GM21367 (cell line): Measurements from ENCODE around the gene GKN1.
"Not testable (repeated sequence)": the region's sequence is repeated elsewhere in the genome, so short reads cannot be mapped to it uniquely, and the experiment has no call there.

Source experiments
- ATAC-seq: cut with Tn5 transposase; IDR thresholded peaks from one replicate; pipeline ENCODE4 v1.9.1; 2021; ENCODE audit not compliant: unreplicated experiment

GKN1 gene

DNA sequence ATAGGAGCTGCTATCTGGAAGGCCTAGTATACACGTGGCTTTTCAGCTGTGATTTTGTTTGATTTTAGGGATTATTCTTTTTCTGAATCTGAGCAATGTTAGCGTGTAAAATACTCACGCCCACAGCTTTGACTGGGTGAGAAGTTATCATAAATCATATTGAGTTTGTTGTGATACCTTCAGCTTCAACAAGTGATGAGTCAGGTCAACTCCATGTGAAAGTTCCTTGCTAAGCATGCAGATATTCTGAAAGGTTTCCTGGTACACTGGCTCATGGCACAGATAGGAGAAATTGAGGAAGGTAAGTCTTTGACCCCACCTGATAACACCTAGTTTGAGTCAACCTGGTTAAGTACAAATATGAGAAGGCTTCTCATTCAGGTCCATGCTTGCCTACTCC is at the start of gene GKN1:
TSS of gene GKN1 (plus strand) at position 386 of the 400 bp plus-strand sequence. CDS start 42 bp downstream, outside the sequence.
- ATAC-seq = no peak

DNA sequence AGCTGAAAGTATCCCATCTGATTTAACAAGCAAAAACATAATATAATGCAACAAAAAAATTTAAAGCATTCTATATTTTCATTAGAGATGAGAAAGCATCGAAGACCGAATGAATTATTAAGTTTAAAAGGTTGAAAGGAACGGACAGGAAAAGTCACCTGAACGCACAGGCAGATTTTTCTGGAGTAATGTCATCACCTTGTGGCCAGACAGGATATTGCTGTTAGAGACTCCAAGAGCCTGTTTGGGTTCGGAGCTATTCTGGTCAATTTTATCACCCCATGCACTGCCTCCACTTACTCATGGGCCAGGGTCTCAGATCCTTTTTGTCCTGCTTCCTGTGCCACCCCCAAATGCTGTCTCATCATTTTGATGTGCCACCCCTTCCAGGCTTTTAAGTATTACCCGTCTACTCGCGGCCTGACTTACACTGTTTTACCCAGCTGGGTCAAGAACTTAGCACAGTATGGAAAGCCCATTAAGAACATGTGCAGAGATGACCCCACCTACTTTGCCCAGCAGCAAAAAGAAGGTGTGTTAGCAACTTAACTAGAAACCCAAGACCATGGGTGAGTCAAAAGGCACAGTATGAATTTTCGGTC is 49.0 kb upstream of the GKN1 start:
- no peak for ATAC-seq

DNA sequence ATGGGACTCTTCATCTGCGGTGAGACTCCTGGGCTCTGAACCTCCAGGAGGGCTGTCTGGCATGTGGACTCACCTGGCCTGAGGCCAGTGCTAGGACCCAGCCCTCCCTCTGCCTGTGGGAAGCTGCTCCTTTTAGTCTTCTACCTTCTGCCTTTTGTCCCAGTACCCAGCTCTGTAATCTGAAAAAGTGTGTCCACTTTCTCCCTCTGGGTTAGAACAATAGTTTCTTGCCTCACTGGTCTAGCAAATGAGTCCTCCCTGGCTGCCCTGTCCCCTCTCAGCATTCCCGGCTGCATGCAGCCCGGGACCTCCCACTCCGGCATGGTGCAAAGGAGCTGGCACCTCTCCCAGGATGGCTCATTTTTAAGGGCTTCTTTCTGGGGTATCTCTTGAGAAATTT is 47.6 kb upstream of the GKN1 start:
- no peak for ATAC-seq

DNA sequence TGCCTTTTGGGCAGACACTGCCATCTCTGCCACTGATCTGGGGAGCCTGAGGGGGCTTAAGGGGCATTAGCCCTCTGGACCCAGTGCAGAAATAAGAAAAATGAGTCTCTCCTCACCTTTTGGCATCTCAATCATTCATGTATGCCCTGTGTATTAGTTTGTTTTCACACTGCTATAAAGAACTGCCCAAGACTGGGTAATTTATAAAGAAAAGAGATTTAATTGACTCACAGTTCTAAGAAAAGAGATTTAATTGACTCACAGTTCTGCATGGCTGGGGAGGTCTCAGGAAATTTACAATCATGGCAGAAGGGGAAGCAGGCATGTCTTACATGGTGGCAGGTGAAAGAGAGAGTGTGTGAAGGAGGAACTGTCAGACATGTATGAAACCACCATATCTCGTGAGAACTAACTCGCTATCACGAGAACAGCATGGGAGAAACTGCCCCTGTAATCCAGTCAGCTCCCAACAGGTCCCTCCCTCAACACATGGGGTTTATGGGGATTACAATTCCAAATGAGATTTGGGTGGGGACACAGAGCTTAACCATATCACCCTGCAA is 43.2 kb upstream of the GKN1 start:
- no peak for ATAC-seq

GRCh38 chr2:68931799-68932198 is 42.6 kb upstream of the GKN1 start:
- no peak for ATAC-seq

- ATAC-seq = no peak
These were observed 42.0 kb upstream of the GKN1 start for GRCh38 chr2:68932402-68932801.

DNA sequence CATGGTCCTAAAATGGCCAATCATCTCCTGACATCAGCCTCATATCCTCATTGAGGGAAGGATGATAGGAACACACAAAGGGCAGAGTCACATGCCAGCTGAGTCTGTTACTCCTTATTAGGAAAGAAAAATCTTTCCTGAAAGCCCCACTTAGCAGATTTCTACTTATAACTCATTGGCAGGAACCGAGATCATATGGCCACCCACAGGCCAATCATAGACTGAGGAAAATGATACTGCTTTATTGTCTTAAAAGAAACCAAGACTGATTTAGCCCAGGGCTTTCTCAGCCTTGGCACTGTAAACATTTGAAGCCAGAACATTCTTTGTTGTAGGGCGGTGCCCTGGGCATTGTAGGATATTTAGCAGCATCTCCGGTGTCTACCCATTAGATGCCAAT is 40.4 kb upstream of the GKN1 start:
- ATAC-seq = no peak

DNA sequence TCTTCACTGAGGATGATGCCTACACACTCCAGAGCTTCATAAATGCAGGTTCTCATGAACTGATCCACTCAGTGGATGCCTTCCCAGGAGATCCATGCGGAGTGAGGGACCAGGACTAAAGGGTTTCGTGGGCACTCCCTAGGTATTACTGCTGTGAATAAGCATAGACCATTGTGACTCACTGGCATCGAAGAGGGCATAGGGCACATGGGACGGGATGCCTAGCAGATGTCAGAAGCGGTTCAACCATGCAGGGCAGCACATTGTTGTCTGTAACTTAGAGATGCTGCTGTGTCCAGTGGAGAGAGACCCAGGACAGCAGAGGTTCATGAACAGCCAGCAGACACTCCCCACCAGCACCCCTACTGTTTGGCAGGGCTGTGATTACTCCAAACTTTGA is 39.0 kb upstream of the GKN1 start:
- no peak for ATAC-seq

GRCh38 chr2:68936427-68936826 is 38.0 kb upstream of the GKN1 start:
- no peak for ATAC-seq

- no peak for ATAC-seq
These were observed 37.5 kb upstream of the GKN1 start for GRCh38 chr2:68936889-68937288.

GRCh38 chr2:68937346-68938055 is 36.9 kb upstream of the GKN1 start:
- ATAC-seq = no peak

DNA sequence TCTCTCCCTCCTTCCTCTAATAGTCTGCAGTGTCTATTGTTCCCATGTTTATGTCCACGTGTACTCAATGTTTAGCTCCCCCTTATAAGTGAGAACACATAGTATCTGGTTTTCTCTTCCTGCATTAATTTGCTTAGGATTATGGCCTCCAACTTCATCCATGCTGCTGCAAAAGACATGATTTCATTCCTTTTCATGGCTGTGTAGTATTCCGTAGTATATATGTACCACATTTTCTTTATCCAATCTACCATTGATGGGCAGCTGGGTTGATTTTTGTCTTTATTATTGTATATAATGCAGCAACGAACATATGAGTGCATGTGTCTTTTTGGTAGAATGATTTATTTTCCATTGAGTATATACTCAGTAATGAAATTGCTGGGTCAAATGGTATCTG is 35.5 kb upstream of the GKN1 start:
- ATAC-seq = no peak

GRCh38 chr2:68939962-68940361 is 34.5 kb upstream of the GKN1 start:
- no peak for ATAC-seq

- no peak for ATAC-seq
These were observed 34.1 kb upstream of the GKN1 start for GRCh38 chr2:68940369-68940768.

DNA sequence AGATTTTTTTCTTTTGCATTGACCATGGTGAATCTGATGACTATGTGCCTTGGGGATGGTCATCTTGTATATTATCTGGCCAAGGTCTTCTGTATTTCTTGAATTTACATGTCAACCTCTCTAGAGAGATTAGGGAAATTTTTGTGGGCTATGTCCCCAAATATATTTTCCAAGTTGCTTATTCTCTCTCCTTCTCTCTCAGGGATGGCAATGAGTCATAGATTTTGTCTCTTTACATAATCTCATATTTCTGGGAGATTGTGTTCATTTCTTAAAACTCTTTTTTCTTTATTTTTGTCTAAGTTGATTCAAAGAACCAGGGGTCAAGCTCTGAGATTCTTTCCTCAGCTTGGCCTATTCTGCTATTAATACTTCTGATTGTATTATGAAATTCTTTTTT is 31.6 kb upstream of the GKN1 start:
- no peak for ATAC-seq

DNA sequence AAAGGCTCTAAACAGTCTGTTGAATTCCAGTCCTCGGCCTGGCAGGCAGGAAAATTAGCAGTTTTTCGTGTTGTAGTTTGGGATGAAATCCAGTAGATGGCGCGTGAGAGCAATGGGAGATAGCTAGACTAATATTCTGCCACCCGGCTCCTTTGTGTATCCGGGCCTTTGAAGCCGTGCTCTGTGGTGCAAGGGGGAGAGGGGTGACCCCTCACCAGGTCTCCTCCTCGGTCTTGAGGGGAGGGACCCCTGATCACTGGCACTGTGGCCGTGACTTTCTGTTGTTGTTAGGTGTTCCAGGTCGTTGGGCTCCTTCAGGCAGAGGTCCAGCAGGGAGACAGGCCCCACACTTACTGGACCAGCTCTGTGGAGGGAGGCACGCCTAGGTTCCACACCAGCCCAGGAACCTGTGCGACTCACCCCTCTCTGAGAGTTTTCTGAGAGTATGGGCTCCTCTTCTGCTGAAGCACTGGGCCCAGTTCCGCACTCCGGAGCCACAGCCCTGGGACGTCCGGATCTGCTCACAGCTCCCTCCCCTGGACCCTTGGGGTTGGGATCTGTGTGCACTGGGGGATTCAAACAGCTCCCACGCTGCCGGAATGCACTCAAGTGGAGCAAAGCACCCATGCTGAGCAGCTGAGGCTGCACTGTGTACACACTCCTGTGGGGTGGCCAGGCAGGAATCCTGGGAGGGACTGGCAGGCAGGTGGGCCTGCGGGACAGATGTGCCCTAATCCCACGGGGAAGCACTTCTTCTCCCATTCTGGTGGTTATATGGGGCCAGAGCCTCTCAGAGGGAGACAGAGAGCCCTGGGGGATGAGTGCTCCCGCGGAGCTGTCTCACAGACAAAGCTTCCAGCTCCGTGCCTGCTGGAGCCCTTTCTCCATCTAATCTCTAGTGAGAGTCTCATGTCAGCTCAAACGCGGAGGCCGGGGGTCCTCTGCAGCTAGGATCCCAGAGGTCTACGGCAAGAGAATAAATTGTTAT is 30.6 kb upstream of the GKN1 start:
- no peak for ATAC-seq

DNA sequence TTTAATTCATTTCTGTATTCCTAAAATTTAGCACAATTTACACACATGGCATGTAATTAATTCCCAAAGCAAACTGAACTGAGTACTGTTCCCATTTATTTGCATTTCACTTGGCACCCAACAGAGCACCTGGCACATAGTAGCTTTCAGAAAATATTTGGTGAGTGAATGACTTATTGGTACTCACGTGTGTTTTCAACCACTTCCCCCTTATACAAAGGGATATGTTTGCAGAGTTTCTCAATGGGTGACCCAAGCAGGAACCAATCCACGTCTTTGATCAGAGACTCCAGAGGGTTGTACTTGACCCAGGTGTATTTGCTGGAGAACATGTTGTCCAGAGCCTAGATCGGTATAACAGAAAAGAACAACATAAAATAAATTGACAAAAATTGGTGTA is 28.3 kb upstream of the GKN1 start:
- no peak for ATAC-seq

GRCh38 chr2:68948710-68949109 is 25.7 kb upstream of the GKN1 start:
- no peak for ATAC-seq

- no peak for ATAC-seq
These were observed 22.5 kb upstream of the GKN1 start for GRCh38 chr2:68951899-68952298.

DNA sequence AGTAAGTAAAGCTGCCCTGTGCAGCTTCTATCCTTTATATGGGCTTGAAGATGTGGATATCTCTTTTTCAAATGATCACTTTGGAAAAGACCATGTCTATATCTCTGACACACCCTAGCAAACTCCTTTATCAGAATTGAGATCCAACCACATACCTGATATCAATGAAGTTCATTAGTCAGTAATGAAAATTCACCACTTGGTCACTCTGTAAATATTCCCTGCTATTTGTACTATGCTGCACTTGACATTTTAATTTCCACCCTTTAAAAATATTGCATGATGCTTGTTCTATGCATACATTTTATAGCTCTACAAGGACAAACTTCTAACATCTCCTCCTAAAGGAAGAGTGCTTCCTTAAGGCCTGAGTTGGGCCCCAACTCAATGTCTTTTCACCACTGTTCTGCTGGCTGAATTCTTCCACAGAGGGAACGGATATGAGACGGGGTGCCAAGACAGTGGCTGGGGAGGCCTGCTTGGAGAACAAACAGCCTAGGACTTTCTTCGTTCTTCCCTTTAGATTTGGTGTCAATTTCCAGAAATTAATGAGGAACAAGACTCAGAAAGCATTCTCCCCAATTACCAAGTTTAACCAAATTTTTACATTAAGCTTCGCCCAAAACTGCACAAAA is 21.4 kb upstream of the GKN1 start, which contains the start of gene GKN2:
TSS of gene GKN2 (minus strand) at position 7 of the 635 bp plus-strand sequence. CDS start 32 bp downstream, outside the sequence.
- no peak for ATAC-seq

- not testable (repeated sequence) for ATAC-seq
These were observed 19.0 kb upstream of the GKN1 start for GRCh38 chr2:68955432-68955831.
